Stomach (tissue), 9 donors: ENCODE data around the gene AZGP1. TPM values are rescaled to one million over a fixed set of nuclear protein-coding genes. Genes with fewer than 3 reads are reported as not detected.
"Not testable (repeated sequence)": the region's sequence is repeated elsewhere in the genome, so short reads cannot be mapped to it uniquely, and the experiment has no call there.

Source experiments
- DNase-seq, 2 donors: peaks; one replicate each; pipeline versions ENCODE4 v3.0.0 to v3.0.0-alpha.2; 2013 to 2019
- H3K27ac ChIP-seq, 5 donors: fragments of 200-600 bp in 4 of 5; sonication (generic) in 4 of 5; one replicate each; pipeline ENCODE4 v1.5.1; 2013 to 2019; ENCODE audit warnings: mild to moderate bottlenecking in 1 of 5, moderate library complexity in 1 of 5
- H3K27me3 ChIP-seq, 3 donors: fragments of 200-600 bp; sonication (generic); one replicate each; pipeline ENCODE4 v1.5.1; 2017 to 2019; ENCODE audit warnings: mixed run types in 1 of 3
- H3K36me3 ChIP-seq, 4 donors: fragments of 200-600 bp; sonication (generic); 1 replicate in 3 of 4; 2 replicates in 1 of 4; pipeline ENCODE4 v1.5.1; 2016 to 2019
- H3K4me1 ChIP-seq, 4 donors: fragments of 200-600 bp; sonication (generic); one replicate each; pipeline ENCODE4 v1.5.1; 2016 to 2019
- H3K4me3 ChIP-seq, 4 donors: fragments of 200-600 bp; sonication (generic) in 3 of 4; one replicate each; pipeline ENCODE4 v1.5.1; 2016 to 2019; ENCODE audit warnings: mild to moderate bottlenecking in 1 of 4
- H3K9me3 ChIP-seq, 4 donors: fragments of 200-600 bp; sonication (generic); one replicate each; pipeline ENCODE4 v1.5.1; 2016 to 2019
- EP300 ChIP-seq: sonication (generic); formaldehyde crosslinking; IDR thresholded peaks from one replicate; pipeline ENCODE4 v1.6.1; 2017; ENCODE audit warnings: antibody characterized with exemption
- POLR2A ChIP-seq, 4 donors: fragments of 450-650 bp; IDR thresholded peaks; one replicate each; pipeline ENCODE4 v1.6.1; 2016; ENCODE audit warnings: antibody characterized with exemption in 4 of 4, control low read depth in 2 of 4, mild to moderate bottlenecking in 1 of 4, moderate library complexity in 1 of 4
- POLR2AphosphoS5 ChIP-seq, 3 donors: sonication (generic); formaldehyde crosslinking; IDR thresholded peaks; one replicate each; pipeline ENCODE4 v1.6.1; 2016; ENCODE audit warnings: antibody characterized with exemption in 3 of 3
- WGBS, 5 donors: extraction: QIAGEN DNeasy Blood & Tissue Kit in 3 of 5; methylation state at CpG; one replicate each; pipeline versions ENCODE4 v1.1.5 to v1.1.7; 2013 to 2018; 5-methylcytosine and 5-hydroxymethylcytosine counted together
- intact Hi-C: fragments of 100-400 bp; cut with DNase I; formaldehyde crosslinking; loops from one replicate; pipeline ENCODE4 v1.15.1; 2023; ENCODE audit warnings: low total_unique reads
- polyA plus RNA-seq, 3 donors: library from polyadenylated mRNA; stranded (reverse); fragments of 200-250 nt; gene quantifications; one replicate each; pipeline ENCODE4 v1.2.3, GENCODE V29; 2013
- total RNA-seq, 5 donors: library from RNA; depleted of rRNA; stranded (reverse); fragments of >200 nt; gene quantifications; one replicate each; pipeline versions ENCODE4 v1.1.0 to v1.2.3, GENCODE V29; 2014 to 2016
- TF ChIP-seq, protein P1 (sequence below), 7 experiments: fragments of 450-650 bp in 4 of 7; fragments of 200-600 bp in 3 of 7; sonication (generic) in 3 of 7; IDR thresholded peaks; one replicate each; pipeline ENCODE4 v1.5.1; 2016 to 2019; ENCODE audit warnings: antibody characterized with exemption in 7 of 7, control low read depth in 2 of 7, mild to moderate bottlenecking in 1 of 7
- donor health status: healthy with polysubstance abuse.
- donor health status: Bipolar disorder and iron deficiency.
- donor health status: healthy.

AZGP1 gene
- total and polyA plus RNA-seq, 8 donors: 6.8 to 461 (median 92.3) TPM; not detected in 1

DNA sequence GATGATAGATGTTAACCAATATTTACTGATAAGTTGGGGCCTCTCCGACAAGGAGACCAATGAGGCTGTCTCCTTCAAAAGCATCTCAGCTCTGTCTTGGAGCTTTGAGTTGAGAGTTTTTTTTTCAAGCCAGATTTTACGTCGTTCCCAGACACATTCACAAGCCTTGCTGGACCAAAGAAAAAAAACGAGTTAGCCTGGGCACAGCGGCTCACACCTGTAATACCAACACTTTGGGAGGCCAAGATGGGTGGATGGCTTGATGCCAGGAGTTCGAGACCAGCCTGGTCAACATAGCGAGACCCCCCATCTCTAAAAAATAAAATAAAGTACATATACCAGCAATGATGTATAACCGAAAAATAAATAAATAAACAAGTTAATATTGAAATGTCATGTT, 19.0 kb upstream of the AZGP1 start:
- no peak for DNase-seq
- TF ChIP-seq POLR2A (IDR thresholded peaks at IDR 0.05) (no peak), EP300 (no peak), POLR2AphosphoS5 (IDR thresholded peaks at IDR 0.05) (no peak)
- TF ChIP-seq, protein P1, sequence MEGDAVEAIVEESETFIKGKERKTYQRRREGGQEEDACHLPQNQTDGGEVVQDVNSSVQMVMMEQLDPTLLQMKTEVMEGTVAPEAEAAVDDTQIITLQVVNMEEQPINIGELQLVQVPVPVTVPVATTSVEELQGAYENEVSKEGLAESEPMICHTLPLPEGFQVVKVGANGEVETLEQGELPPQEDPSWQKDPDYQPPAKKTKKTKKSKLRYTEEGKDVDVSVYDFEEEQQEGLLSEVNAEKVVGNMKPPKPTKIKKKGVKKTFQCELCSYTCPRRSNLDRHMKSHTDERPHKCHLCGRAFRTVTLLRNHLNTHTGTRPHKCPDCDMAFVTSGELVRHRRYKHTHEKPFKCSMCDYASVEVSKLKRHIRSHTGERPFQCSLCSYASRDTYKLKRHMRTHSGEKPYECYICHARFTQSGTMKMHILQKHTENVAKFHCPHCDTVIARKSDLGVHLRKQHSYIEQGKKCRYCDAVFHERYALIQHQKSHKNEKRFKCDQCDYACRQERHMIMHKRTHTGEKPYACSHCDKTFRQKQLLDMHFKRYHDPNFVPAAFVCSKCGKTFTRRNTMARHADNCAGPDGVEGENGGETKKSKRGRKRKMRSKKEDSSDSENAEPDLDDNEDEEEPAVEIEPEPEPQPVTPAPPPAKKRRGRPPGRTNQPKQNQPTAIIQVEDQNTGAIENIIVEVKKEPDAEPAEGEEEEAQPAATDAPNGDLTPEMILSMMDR (IDR thresholded peaks at IDR 0.05): no peak
- 69 to 79% (median 72%) methylated on average over 8 of the region's 8 CpGs for WGBS, 5 donors
- H3K27me3 ChIP-seq: no peaks in the 10 kb centered on the region
- no peak overlapping the region for H3K27ac ChIP-seq
- no peaks in the 10 kb centered on the region for H3K36me3 ChIP-seq
- H3K4me1 ChIP-seq: peaks cover 3 to 47% (median 42%) of the 10 kb centered on the region in 4 donors
- no peak overlapping the region for H3K4me3 ChIP-seq
- no peaks in the 10 kb centered on the region for H3K9me3 ChIP-seq
- intact Hi-C loops: loop anchor here (5.0 to 10.0 kb wide), 2 partner anchors 60 to 78 kb away; partner anchors contain the start of gene TRIM4

DNA sequence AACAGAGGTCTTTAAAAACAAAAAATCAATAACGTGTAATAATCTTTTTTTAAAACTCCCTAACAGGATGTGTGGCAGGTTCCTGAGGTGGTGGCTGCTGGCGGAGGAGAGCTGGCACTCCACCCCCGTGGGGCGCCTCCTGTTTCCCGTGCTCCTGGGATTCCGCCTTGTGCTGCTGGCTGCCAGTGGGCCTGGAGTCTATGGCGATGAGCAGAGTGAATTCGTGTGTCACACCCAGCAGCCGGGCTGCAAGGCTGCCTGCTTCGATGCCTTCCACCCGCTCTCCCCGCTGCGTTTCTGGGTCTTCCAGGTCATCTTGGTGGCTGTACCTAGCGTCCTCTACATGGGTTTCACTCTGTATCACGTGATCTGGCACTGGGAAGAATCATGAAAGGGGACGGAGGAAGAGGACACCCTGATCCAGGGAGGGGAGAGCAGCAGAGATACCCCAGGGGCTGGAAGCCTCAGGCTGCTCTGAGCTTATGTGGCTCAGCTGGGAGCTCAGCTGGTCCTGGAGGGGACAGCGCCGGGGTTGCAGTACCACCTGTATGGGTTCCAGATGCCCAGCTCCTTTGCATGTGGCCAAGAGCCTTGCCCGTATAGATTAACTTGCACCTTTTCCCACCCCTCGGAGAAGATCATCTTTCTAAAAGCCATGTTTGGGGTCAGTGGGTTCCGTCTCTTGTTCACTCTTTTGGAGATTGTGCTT, 16.7 kb upstream of the AZGP1 start:
- no peaks in the 10 kb centered on the region for H3K36me3 ChIP-seq
- peaks cover 3 to 37% (median 27%) of the 10 kb centered on the region in 4 donors for H3K4me1 ChIP-seq
- DNase-seq: no peak
- H3K4me3 ChIP-seq: no peak overlapping the region
- no peak overlapping the region for H3K27ac ChIP-seq
- TF ChIP-seq POLR2A (IDR thresholded peaks at IDR 0.05) (no peak), EP300 (no peak)
- peaks cover 0 to 7% (median 0%) of the 10 kb centered on the region in 3 donors for H3K27me3 ChIP-seq
- intact Hi-C loops: loop anchor here (5.0 to 10.0 kb wide), 2 partner anchors 62 to 75 kb away; partner anchors contain the start of gene TRIM4
- H3K9me3 ChIP-seq: no peaks in the 10 kb centered on the region
- 63 to 76% (median 71%) methylated on average over 21 of the region's 21 CpGs for WGBS, 5 donors

DNA sequence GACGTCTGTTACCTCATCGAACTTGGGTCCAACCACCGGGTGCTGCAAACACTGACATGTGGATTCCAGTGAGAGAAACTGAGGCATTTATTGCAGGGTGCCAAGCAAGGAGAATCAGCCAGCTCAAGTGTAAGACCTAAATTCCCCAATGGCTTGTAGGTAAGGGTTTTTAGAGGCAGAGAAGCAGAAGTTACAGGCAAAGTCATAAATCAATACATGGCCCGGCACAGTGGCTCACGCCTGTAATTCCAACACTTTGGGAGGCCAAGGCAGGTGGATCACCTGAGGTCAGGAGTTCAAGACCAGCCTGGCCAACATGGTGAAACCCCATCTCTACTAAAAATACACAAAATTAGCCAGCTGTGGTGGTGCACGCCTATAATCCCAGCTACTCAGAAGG, 15.7 kb upstream of the AZGP1 start:
- WGBS, 5 donors: 65 to 70% (median 69%) methylated on average over 6 of the region's 6 CpGs
- intact Hi-C loops: loop anchor here (5.0 to 10.0 kb wide), 2 partner anchors 63 to 74 kb away; partner anchors contain the start of gene TRIM4
- not testable (repeated sequence) for H3K9me3 ChIP-seq, H3K36me3 ChIP-seq, DNase-seq, H3K4me3 ChIP-seq, H3K27ac ChIP-seq, H3K27me3 ChIP-seq
- H3K4me1 ChIP-seq: peaks cover 3 to 27% (median 20%) of the 10 kb centered on the region in 4 donors

DNA sequence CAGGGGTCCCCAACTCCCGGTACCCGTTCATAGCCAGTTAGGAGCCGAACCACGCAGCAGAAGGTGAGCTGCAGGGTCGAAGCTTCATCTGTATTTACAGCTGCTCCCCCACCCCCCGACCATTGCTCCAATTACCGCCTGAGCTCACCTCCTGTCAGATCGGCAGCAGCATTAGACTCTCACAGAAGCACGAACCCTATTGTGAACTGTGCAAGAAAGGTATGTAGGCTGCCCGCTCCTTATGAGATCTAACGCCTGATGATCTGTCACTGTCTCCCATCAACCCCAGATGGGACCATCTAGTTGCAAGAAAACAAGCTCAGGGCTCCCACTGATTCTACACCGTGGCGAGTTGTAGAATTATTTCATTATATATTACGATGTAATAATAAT, 14.6 kb upstream of the AZGP1 start:
- Histone ChIP-seq H3K36me3 (no peaks in the 10 kb centered on the region), H3K4me3 (peak overlapping the region in 3 of 4 donors; percentile 13 to 23 (median 16)), H3K27me3 (peaks cover 0 to 11% (median 0%) of the 10 kb centered on the region in 3 donors), H3K4me1 (peaks cover 3 to 25% (median 20%) of the 10 kb centered on the region in 4 donors), H3K27ac (no peak overlapping the region), H3K9me3 (no peaks in the 10 kb centered on the region)
- DNase-seq: no peak
- TF ChIP-seq, protein P1 (IDR thresholded peaks at IDR 0.05): no peak
- TF ChIP-seq EP300: no peak
- TF ChIP-seq POLR2AphosphoS5 (IDR thresholded peaks at IDR 0.05): no peak
- no peak for TF ChIP-seq POLR2A (IDR thresholded peaks at IDR 0.05)
- intact Hi-C loops: loop anchor here (5.0 to 10.0 kb wide), 2 partner anchors 64 to 73 kb away; partner anchors contain the start of gene TRIM4
- 25 to 33% (median 27%) methylated on average over 14 of the region's 14 CpGs for WGBS, 5 donors

DNA sequence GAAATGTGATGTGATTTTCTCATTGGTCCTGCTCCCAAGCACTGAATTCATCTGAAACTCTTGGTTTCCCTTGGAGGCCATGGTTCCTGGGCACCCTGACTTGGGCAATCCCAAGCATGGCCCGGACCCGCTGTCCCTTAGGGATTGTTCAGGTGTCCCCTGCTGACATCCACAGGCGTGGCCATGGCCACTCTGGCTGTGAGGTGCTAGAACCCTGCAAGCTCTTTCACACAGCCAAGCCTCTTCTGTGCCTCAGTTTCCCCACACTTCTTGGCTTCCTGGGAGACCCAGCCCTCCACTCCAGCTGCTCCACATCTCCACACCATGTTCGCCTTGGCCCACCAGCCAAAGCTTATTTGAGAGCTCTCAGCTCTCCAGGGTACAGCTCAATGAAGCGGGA, 12.0 kb upstream of the AZGP1 start:
- WGBS, 5 donors: 72 to 93% (median 74%) methylated on average over 4 to 5 of the region's 5 CpGs
- no peak for DNase-seq
- Histone ChIP-seq H3K9me3 (no peaks in the 10 kb centered on the region), H3K4me1 (peaks cover 0 to 13% (median 8%) of the 10 kb centered on the region in 4 donors), H3K36me3 (no peaks in the 10 kb centered on the region), H3K4me3 (no peak overlapping the region), H3K27me3 (peaks cover 0 to 14% (median 0%) of the 10 kb centered on the region in 3 donors), H3K27ac (no peak overlapping the region)
- TF ChIP-seq POLR2AphosphoS5 (IDR thresholded peaks at IDR 0.05): no peak
- TF ChIP-seq EP300: no peak
- TF ChIP-seq, protein P1 (IDR thresholded peaks at IDR 0.05): no peak
- TF ChIP-seq POLR2A (IDR thresholded peaks at IDR 0.05): no peak
- intact Hi-C loops: no loop called here

DNA sequence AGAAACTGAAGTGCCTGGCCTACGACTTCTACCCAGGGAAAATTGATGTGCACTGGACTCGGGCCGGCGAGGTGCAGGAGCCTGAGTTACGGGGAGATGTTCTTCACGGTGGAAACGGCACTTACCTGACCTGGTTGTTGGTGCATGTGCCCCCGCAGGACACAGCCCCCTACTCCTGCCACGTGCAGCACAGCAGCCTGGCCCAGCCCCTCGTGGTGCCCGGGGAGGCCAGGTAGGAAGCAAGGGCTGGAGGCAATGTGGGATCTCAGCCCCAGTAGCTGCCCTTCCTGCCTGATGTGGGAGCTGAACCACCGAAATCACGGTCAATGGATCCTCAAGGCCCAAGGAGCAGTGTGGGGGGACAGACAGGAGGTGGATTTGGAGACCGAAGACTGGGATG, 11.5 kb upstream of the AZGP1 start:
- H3K4me3 ChIP-seq, intact Hi-C loops, H3K27ac ChIP-seq, H3K9me3 ChIP-seq, DNase-seq, H3K36me3 ChIP-seq: not testable (repeated sequence)
- H3K4me1 ChIP-seq: peaks cover 0 to 13% (median 8%) of the 10 kb centered on the region in 4 donors
- peaks cover 0 to 14% (median 0%) of the 10 kb centered on the region in 3 donors for H3K27me3 ChIP-seq
- 73 to 82% (median 77%) methylated on average over 13 of the region's 14 CpGs for WGBS, 5 donors
